Measurements from ENCODE around the gene HOTAIR. TPM values are rescaled to one million over a fixed set of nuclear protein-coding genes. Genes with fewer than 3 reads are reported as not detected.
A peak's percentile ranks its signal among the peaks of the same experiment; 100 is the strongest.

HOTAIR gene
- total and polyA plus RNA-seq, 5 donors: not detected

DNA sequence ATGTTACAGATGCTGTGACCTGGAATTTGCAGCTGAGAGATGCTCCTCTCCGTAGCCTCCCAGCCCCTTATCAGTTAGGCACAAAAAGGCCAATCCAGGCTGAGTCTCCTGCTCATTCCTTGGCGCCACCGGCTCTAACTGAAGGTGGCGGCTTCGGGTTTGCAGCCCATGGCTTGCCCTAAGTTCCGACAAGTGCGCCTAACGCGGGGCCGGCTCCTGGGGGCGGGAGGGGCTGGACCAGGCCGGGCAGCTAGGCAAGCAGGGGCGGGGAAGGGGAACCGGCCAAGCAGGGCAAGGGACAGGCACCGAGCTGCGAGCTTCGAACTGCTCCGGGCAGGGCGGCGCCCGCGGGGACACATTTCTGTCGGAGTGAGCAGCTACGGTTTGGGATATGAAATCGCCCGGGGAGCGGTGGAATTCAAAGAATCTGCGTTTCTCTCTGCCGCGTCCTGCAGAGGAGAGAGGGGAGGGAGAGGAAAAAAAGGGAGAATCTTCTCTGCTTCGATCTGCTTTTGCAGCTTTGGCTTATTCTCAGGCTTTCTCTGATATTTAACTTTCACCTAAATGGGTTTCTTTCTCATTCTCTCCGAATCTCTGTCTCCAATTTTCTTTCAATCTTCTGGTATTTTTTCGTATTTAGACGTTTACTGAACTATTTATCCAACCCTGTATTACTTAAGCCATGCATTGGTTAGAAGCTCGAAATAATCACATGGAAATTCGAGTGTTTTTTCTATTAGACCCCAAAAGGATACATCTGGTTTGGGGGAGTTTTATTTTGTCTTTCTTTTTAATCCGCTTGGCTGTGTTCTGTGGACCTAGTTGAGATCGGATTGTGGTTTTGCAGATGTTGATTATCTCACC lies 21.7 kb downstream of the HOTAIR start:
- DNase-seq: no peak
- H3K27ac ChIP-seq (ENCODE audit: low read length): no peak overlapping the region
- H3K4me3 ChIP-seq (ENCODE audit: low read length): no peak overlapping the region
- intact Hi-C loops (cut with DNase I): no loop called here
- no peaks in the 10 kb centered on the region for H3K9me3 ChIP-seq (ENCODE audit: control insufficient read depth, low read length)
- no peaks in the 10 kb centered on the region for H3K27me3 ChIP-seq (ENCODE audit: control insufficient read depth, insufficient read depth)
- WGBS: 6% methylated on average over 38 of the region's 38 CpGs
- no peak for ATAC-seq
- H3K4me1 ChIP-seq (ENCODE audit: control insufficient read depth, insufficient read depth, low read length): no peaks in the 10 kb centered on the region

DNA sequence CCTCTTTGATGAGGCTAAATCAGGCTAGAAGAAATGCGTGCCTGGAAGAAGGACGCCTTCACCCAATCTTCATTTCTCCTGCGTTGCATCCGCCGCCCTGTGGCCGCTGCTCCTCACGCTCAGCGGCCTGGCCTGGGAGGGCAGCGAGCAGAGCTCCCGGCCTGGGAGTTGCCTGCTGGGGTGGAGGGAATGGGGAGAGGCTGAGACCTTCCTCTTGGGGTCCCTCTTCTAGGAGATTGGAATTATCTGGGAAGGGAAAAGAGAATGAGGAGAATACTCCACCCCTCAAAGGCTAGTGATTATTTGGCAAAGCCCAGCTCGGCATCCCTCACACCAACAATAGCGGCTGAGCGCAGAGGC lies 22.4 kb downstream of the HOTAIR start:
- ATAC-seq: no peak
- Histone ChIP-seq H3K4me3 (ENCODE audit: low read length) (no peak overlapping the region), H3K9me3 (ENCODE audit: control insufficient read depth, low read length) (no peaks in the 10 kb centered on the region), H3K27me3 (ENCODE audit: control insufficient read depth, insufficient read depth) (no peaks in the 10 kb centered on the region), H3K4me1 (ENCODE audit: control insufficient read depth, insufficient read depth, low read length) (no peaks in the 10 kb centered on the region), H3K27ac (ENCODE audit: low read length) (no peak overlapping the region)
- intact Hi-C loops (cut with DNase I): no loop called here
- DNase-seq: no peak
- 15% methylated on average over 13 of the region's 13 CpGs for WGBS

DNA sequence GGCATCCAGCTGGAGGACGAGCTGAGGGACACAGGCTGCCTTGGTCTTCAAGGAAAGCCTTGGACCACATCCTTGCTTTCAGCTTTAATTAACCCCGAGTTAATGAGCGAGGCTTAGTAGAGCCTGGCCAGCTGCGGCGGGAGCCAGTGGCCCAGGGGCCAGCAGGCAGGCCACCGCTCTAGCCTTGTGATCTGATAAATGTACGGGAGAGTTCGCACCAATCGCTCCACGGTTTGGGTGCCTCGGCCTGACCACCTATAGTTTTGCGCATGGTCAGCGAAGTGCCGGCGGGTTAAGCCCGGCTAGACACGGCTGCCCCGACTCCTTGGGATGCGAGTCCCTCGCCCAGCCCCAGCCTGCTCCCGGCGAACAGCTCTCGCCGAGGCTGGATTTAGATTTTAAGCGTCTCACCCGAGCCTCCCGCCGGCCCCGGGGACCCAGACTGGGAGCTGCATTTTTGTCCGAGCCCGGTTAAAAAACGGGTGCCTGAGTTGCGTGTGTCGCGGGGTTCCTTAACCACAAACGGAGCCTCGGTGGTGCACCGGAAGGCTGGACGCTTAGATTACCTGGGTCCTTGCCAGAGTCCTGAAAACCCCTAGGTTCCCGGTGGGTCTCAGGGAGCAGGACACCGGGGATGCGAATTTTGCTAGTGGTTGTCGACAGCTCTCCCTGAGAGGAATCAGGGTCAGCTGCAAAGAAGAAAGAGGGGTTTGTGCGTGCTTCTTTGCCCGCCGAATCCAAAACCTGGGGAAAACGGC lies 23.0 kb downstream of the HOTAIR start:
- no peak overlapping the region for H3K27ac ChIP-seq (ENCODE audit: low read length)
- no peaks in the 10 kb centered on the region for H3K4me1 ChIP-seq (ENCODE audit: control insufficient read depth, insufficient read depth, low read length)
- peaks cover 2% of the 10 kb centered on the region for H3K27me3 ChIP-seq (ENCODE audit: control insufficient read depth, insufficient read depth)
- no peaks in the 10 kb centered on the region for H3K9me3 ChIP-seq (ENCODE audit: control insufficient read depth, low read length)
- no peak for DNase-seq
- 4% methylated on average over 47 of the region's 47 CpGs for WGBS
- ATAC-seq: no peak
- intact Hi-C loops (cut with DNase I): no loop called here
- no peak overlapping the region for H3K4me3 ChIP-seq (ENCODE audit: low read length)

DNA sequence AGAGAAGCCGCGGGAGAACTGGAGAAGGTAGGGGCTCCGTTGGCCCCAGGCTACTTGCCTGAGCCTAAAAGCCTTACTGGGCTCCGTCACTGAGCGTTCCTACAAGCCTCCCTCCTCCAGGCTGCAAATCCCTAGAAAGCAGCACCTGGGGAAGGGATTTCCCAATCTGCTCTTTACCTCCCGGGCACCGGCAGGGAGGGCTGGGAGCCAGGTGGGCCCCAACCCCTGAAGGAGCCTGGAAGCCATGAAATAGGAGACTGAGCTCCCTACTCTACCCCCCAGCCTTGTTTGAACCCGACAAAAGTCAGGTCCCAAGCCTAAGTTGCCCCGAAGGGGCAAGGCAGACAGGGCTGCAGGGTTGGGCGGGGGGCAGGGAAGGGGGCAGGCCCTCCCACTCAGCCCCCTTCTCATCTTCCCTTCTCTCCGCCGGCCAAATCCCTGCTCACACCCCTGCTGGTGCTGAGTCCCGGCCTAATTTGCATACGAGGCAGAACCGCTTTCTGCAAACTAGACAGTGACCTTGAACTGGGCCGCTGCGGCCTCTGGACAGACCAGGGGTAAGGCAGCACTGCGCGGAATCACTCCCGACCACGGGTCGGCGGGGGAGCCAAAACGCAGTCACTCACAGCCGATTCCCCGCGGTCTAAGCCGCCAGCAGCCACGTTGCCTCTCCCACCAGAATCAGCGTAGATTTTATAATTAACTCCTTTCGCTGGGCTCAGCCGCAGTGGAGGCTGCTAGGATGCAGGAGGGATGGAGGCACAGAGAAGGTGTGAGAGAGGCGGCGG lies 23.8 kb downstream of the HOTAIR start:
- no peak overlapping the region for H3K4me3 ChIP-seq (ENCODE audit: low read length)
- intact Hi-C loops (cut with DNase I): no loop called here
- ATAC-seq: peak in 1 of 2 donors; percentile 18
- 3% methylated on average over 34 of the region's 34 CpGs for WGBS
- H3K27me3 ChIP-seq (ENCODE audit: control insufficient read depth, insufficient read depth): peaks cover 8% of the 10 kb centered on the region
- no peaks in the 10 kb centered on the region for H3K9me3 ChIP-seq (ENCODE audit: control insufficient read depth, low read length)
- H3K4me1 ChIP-seq (ENCODE audit: control insufficient read depth, insufficient read depth, low read length): no peaks in the 10 kb centered on the region
- H3K27ac ChIP-seq (ENCODE audit: low read length): no peak overlapping the region
- DNase-seq: no peak

DNA sequence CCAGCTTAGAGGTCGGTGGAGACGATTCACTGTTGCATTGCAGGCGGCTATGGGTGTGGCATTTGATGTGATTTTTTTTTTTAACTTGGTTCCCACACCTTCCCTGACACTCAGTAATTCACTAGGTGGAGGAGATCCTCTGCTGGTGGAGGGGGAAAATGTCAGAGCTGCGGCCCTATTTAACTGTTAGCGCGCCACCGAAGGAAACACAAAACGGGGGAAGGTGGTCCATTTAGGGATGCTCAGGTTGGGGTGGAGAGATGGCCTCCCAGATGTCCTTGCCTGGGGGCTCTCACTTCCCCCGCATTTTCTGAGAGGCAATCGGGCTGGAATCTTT lies 24.3 kb downstream of the HOTAIR start:
- no peak for DNase-seq
- WGBS: 5% methylated on average over 10 of the region's 10 CpGs
- Histone ChIP-seq H3K4me1 (ENCODE audit: control insufficient read depth, insufficient read depth, low read length) (no peaks in the 10 kb centered on the region), H3K27ac (ENCODE audit: low read length) (no peak overlapping the region), H3K9me3 (ENCODE audit: control insufficient read depth, low read length) (no peaks in the 10 kb centered on the region), H3K4me3 (ENCODE audit: low read length) (no peak overlapping the region), H3K27me3 (ENCODE audit: control insufficient read depth, insufficient read depth) (peaks cover 8% of the 10 kb centered on the region)
- intact Hi-C loops (cut with DNase I): no loop called here
- no peak for ATAC-seq

DNA sequence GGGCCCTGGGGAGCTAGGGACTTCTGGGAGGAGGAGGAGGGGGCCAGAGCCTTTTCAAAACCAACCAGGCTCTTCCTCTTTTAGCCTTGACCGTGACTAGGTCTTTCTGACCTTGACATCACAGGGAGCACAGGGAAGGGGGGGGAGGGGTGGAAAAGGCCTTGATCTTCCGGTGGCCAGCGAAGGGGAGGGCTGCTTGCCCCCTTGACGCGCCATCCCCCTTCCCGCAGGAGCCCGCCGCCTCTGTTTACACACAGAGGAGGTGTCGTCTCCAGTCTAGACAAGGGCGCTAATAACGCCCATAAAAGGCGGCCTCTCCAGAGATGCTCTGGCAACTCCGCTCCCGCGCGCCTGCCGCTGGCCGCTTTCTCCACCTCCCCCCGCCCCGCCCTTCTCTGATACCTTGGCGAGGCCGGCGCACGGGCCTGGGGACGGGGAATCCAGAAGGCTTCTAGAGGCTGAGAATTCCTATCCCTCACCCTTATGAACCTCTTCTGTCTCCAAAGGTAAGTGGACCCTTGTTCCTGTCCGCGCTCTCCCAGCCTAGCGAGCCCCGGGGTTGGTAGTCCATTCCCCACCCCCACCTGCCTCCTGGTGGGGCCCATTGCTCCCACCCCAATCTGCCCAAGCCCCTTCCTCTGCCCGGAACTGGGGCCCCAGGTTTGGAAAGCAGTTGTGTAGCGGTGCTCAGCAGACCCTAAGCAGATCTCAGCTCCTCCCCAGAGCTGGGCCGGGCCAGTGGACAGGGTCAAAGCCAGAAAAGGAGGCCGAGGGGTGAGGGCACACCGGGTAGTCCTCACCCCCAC lies 24.9 kb downstream of the HOTAIR start:
- H3K4me1 ChIP-seq (ENCODE audit: control insufficient read depth, insufficient read depth, low read length): no peaks in the 10 kb centered on the region
- no peak for DNase-seq
- no peak overlapping the region for H3K4me3 ChIP-seq (ENCODE audit: low read length)
- WGBS: 4% methylated on average over 34 of the region's 34 CpGs
- H3K27ac ChIP-seq (ENCODE audit: low read length): no peak overlapping the region
- intact Hi-C loops (cut with DNase I): no loop called here
- ATAC-seq: no peak
- no peaks in the 10 kb centered on the region for H3K9me3 ChIP-seq (ENCODE audit: control insufficient read depth, low read length)
- H3K27me3 ChIP-seq (ENCODE audit: control insufficient read depth, insufficient read depth): peaks cover 8% of the 10 kb centered on the region

DNA sequence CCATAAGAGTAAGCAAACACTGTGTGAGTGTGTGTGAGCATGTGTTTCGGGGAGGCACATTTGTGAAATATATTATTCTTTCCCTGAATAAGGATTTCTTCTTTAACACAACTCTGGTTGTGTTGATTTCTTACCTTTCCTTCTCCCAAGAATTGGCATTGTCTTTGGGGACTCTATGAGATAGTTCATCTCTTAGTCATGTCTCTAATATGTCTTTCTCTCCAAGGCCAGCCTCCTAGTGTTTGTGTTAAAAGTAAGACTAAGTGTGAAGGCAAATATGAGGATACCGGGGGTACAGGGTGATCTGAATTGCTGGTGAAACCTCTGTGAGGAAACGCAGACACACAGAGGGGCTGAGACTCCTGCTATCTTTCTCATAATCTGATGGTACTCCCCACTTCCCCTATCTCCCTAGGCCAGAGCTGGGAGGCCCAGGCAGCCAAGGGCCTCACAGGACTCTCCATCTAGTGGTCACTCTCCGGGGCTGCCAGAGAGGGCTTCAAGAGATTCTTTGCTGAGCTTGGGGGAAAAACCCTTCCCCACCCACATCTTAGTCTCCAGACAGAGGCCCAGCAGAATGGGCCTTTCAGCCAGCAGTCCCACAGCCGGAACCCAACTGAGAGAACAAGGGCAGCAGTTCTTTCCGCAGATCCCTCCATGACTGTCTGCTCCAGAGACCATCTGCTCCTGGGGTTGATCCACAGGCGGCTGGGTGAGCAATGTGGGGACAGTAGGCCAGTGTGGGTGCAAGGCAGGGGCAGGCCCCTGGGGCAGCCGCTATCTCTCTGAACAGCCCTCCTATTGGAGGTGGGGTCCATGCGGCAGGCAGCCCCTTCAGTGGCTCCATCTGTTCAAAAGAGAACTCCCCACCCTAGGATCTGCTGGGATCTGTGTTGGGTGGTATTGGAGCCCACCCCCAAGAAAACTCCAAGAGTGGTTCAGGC lies 25.8 kb downstream of the HOTAIR start:
- intact Hi-C loops (cut with DNase I): no loop called here
- ATAC-seq (no peak), DNase-seq (no peak)
- no peak overlapping the region for H3K4me3 ChIP-seq (ENCODE audit: low read length)
- H3K9me3 ChIP-seq (ENCODE audit: control insufficient read depth, low read length): no peaks in the 10 kb centered on the region
- H3K27me3 ChIP-seq (ENCODE audit: control insufficient read depth, insufficient read depth): peaks cover 8% of the 10 kb centered on the region
- no peaks in the 10 kb centered on the region for H3K4me1 ChIP-seq (ENCODE audit: control insufficient read depth, insufficient read depth, low read length)
- no peak overlapping the region for H3K27ac ChIP-seq (ENCODE audit: low read length)
- 36% methylated on average over 9 of the region's 9 CpGs for WGBS

DNA sequence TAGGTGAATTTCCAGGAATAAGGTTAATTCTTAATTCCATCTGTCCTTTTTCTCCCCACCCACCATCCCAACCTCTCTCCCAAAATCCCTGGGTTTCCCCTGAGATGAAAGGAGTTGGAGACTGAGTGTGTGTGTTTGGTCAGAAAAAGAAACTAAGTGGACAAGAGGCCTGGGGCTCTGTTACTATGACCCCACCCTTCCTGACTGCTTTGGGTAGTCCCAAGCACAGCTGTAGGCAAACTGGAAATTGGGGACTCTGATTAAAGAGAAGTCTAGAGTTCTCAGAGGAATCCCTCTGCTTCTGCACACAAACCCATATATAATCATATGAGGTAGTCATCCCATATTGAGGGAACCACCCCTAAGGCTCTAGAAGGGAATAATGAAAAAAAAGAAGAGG lies 27.0 kb downstream of the HOTAIR start:
- H3K9me3 ChIP-seq (ENCODE audit: control insufficient read depth, low read length): no peaks in the 10 kb centered on the region
- peaks cover 8% of the 10 kb centered on the region for H3K27me3 ChIP-seq (ENCODE audit: control insufficient read depth, insufficient read depth)
- ATAC-seq: no peak
- no peak overlapping the region for H3K27ac ChIP-seq (ENCODE audit: low read length)
- H3K4me1 ChIP-seq (ENCODE audit: control insufficient read depth, insufficient read depth, low read length): no peaks in the 10 kb centered on the region
- DNase-seq: no peak
- intact Hi-C loops (cut with DNase I): no loop called here
- H3K4me3 ChIP-seq (ENCODE audit: low read length): no peak overlapping the region

DNA sequence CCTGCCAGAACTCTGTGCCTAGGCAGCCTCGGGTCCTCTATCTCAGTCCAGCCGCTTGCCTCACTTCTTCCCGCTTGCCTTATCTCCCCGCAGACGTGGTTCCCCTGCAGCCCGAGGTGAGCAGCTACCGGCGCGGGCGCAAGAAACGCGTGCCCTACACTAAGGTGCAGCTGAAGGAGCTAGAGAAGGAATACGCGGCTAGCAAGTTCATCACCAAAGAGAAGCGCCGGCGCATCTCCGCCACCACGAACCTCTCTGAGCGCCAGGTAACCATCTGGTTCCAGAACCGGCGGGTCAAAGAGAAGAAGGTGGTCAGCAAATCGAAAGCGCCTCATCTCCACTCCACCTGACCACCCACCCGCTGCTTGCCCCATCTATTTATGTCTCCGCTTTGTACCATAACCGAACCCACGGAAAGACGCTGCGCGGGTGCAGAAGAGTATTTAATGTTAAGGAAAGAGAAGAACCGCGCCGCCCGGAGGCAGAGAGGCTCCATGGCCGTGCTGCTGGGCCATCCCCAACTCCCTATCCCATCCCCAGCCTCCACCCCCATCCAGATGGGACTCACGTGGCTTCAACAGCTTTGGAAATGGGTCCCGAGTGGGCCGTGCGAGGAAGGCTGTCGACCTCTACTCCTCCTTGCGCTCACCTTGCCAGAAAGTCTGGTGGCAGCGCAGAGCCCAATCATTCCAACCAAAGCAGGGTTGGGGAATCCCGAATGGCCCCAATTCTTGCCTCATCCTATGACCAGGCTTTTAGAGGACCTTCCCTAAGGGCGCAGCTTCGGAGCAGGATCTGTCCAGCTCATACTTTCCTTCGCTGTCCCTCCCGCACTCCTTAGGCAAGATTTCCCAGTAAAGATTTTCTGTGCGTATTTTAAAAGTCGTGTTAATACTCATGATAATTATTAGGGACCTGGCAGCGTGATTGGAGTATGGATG lies 29.6 kb downstream of the HOTAIR start:
- intact Hi-C loops (cut with DNase I): no loop called here
- Histone ChIP-seq H3K27me3 (ENCODE audit: control insufficient read depth, insufficient read depth) (peaks cover 8% of the 10 kb centered on the region), H3K4me3 (ENCODE audit: low read length) (no peak overlapping the region), H3K9me3 (ENCODE audit: control insufficient read depth, low read length) (no peaks in the 10 kb centered on the region), H3K27ac (ENCODE audit: low read length) (no peak overlapping the region), H3K4me1 (ENCODE audit: control insufficient read depth, insufficient read depth, low read length) (no peaks in the 10 kb centered on the region)
- DNase-seq (no peak), ATAC-seq (no peak)
- WGBS: 5% methylated on average over 51 of the region's 51 CpGs
